Body of pancreas (tissue), 4 donors: Measurements from ENCODE around the gene HLX.

Experiments used
- POLR2A ChIP-seq, 3 donors: fragments of 450-650 bp; IDR thresholded peaks; one replicate each; pipeline ENCODE4 v1.6.1; 2016; ENCODE audit warnings: antibody characterized with exemption in 3 of 3, mild to moderate bottlenecking in 2 of 3
- TF ChIP-seq, protein P1 (sequence below), 7 experiments: fragments of 450-650 bp in 4 of 7; fragments of 200-600 bp in 3 of 7; sonication (generic) in 3 of 7; IDR thresholded peaks; one replicate each; pipeline ENCODE4 v1.5.1; 2016 to 2019; ENCODE audit warnings: antibody characterized with exemption in 7 of 7

DNA sequence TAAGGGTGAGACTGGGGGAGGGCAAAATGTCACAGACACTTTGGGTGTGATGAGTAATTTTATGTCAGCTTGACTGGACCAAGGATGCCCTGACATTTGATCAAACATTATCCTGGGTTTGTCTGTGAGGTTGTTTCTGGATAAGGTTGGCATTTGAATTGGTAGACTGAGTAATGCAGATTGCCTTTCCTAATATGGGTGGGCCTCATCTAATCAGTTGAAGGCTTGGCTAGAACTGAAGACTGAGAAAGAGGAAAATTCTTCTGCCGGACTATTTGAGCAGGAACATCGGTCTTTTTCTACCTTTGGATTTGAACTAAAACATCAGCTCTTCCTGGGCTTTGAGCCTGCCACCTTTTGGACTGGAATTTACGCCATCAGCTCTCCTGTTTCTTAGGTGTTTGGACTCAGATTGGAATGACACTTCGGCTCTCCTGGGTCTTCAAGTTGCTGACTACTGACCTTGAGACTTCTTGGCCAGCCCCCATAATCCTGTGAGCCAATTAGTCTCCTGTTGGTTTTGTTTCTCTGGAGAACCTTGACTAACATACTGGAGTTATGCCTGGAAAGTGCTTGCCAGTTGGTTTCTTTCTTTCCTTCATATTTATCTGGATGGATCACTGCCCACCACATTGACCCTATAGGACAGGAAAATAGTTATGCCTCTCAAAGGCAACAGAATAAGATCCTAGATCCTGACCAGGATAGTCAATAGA is 44.9 kb upstream of the HLX start:
- TF ChIP-seq, protein P1, sequence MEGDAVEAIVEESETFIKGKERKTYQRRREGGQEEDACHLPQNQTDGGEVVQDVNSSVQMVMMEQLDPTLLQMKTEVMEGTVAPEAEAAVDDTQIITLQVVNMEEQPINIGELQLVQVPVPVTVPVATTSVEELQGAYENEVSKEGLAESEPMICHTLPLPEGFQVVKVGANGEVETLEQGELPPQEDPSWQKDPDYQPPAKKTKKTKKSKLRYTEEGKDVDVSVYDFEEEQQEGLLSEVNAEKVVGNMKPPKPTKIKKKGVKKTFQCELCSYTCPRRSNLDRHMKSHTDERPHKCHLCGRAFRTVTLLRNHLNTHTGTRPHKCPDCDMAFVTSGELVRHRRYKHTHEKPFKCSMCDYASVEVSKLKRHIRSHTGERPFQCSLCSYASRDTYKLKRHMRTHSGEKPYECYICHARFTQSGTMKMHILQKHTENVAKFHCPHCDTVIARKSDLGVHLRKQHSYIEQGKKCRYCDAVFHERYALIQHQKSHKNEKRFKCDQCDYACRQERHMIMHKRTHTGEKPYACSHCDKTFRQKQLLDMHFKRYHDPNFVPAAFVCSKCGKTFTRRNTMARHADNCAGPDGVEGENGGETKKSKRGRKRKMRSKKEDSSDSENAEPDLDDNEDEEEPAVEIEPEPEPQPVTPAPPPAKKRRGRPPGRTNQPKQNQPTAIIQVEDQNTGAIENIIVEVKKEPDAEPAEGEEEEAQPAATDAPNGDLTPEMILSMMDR (IDR thresholded peaks at IDR 0.05): no peak
- TF ChIP-seq POLR2A (IDR thresholded peaks at IDR 0.05): no peak
